ENCODE data around the gene FAAH.

The FAAH gene

DNA sequence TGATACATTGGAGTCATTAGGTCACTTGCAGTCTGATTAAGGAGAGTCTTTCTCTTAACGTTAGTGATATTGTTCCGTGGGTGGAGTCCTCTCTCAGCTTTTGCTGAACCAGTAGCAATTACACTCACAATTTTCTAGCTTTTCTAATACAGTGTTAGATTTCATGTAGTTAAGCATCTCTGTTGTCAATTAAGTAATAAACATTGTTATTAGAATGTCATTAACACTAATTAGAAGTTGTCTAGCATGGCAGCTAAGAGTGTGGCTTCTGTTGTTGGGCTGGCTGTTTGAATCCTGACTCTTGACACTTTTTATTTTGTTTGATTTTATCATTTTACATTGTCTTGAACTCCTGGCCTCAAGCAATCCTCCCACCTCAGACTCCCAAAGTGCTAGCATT lies 33.4 kb downstream of the FAAH start:
- DNase-seq (ENCODE audit: low read depth, low spot score), result no peak
- TF ChIP-seq, protein P1, sequence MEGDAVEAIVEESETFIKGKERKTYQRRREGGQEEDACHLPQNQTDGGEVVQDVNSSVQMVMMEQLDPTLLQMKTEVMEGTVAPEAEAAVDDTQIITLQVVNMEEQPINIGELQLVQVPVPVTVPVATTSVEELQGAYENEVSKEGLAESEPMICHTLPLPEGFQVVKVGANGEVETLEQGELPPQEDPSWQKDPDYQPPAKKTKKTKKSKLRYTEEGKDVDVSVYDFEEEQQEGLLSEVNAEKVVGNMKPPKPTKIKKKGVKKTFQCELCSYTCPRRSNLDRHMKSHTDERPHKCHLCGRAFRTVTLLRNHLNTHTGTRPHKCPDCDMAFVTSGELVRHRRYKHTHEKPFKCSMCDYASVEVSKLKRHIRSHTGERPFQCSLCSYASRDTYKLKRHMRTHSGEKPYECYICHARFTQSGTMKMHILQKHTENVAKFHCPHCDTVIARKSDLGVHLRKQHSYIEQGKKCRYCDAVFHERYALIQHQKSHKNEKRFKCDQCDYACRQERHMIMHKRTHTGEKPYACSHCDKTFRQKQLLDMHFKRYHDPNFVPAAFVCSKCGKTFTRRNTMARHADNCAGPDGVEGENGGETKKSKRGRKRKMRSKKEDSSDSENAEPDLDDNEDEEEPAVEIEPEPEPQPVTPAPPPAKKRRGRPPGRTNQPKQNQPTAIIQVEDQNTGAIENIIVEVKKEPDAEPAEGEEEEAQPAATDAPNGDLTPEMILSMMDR (IDR thresholded peaks at IDR 0.05; ENCODE audit: low read depth, low read length), result no peak
- in situ Hi-C loops (cut with HindIII; ENCODE audit: low sequenced_read_pairs), result no loop called here
- H3K4me3 ChIP-seq (ENCODE audit: low read depth, low read length), result no peak overlapping the region

DNA sequence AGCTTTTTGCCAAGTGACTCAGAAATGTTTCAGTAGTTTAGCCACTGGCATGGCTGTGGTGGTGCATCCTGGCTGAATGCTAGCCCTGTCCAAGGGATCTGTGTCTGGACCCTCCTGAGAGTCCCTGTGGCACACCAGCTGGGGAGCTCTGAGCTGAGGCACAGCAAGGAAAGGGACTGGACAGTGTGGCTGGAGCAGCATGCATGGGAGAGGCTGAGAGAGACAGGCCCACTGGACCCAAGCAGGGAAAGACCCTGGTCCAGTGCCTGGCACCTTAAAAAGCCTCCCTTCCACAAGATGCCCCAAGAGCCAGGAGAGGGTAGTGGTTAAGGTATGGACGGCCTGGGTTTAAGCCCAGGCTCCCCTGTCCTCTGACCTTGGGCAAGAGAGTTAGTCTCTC lies 35.3 kb downstream of the FAAH start:
- TF ChIP-seq, protein P1 (IDR thresholded peaks at IDR 0.05; ENCODE audit: low read depth, low read length), result no peak
- no peak overlapping the region for H3K4me3 ChIP-seq (ENCODE audit: low read depth, low read length)
- no peak for DNase-seq (ENCODE audit: low read depth, low spot score)
- in situ Hi-C loops (cut with HindIII; ENCODE audit: low sequenced_read_pairs), result no loop called here

DNA sequence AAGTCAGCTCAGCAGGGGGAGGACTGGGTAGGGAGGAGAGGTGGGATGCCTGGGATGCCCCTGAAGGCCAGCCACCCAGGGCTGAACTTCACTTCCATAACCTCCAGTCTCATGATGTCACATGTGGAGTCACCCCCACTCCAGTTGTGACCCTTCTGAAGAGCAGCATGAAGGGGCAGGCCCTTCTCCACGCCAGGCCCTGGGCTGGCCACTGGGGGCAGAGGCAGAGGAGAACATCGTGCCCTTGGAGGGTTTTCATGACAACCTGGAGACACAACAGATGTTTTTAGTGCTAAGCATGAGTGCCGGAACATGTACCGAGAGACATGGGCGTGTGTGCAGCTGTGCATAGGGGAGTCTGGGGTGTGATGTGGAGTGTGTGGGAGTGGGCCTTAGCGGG lies 37.6 kb downstream of the FAAH start:
- no peak for DNase-seq (ENCODE audit: low read depth, low spot score)
- in situ Hi-C loops (cut with HindIII; ENCODE audit: low sequenced_read_pairs), result no loop called here
- TF ChIP-seq, protein P1 (IDR thresholded peaks at IDR 0.05; ENCODE audit: low read depth, low read length), result no peak
- H3K4me3 ChIP-seq (ENCODE audit: low read depth, low read length), result no peak overlapping the region

DNA sequence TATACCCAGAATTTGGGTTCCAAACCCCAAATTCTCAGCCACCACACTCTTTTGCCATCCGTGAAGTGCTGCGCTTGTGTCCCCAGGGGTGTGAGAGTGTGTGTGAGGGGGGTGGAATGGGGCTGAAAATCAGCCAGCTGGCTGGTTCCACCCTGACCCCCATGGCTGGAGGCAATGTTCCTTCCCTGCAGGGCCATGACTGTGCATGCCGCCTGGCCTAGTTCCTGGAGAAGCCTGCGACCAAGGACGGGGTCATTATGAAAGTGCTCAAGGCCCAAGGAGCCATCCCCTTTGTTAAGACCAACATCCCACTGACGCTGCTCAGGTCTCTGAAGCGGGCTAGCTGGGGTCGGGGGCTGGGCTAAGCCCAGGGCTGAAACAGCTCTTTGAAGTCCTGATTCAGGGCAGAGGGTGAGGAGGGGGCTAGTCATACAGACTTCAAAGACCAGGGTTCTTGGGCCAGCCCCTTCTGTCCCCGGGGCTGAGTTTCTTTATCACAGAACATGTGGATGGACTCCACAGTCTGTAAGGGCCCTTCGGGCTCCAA lies 38.7 kb downstream of the FAAH start:
- no peak overlapping the region for H3K4me3 ChIP-seq (ENCODE audit: low read depth, low read length)
- no peak for DNase-seq (ENCODE audit: low read depth, low spot score)
- TF ChIP-seq, protein P1 (IDR thresholded peaks at IDR 0.05; ENCODE audit: low read depth, low read length), result no peak
- in situ Hi-C loops (cut with HindIII; ENCODE audit: low sequenced_read_pairs), result no loop called here

DNA sequence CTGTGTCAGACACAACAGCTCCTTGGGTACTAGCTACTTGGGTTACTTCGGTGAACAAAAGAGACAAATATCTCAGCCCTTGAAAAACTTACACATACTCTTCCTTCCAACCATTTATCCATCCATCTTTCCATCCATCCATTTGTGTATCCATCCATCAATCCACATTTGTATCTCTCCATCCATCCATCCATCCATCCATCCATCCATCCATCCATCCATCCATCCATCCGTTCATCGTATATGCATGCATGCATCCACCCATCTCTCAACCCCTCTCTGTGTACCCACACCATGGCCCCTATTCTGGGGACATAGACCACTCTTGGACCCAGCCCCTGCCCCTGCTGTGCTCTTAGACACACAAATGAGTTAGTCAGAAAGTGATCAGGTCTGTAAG lies 40.2 kb downstream of the FAAH start:
- in situ Hi-C loops (cut with HindIII; ENCODE audit: low sequenced_read_pairs), result no loop called here
- TF ChIP-seq, protein P1 (IDR thresholded peaks at IDR 0.05; ENCODE audit: low read depth, low read length), result no peak
- no peak overlapping the region for H3K4me3 ChIP-seq (ENCODE audit: low read depth, low read length)
- no peak for DNase-seq (ENCODE audit: low read depth, low spot score)

DNA sequence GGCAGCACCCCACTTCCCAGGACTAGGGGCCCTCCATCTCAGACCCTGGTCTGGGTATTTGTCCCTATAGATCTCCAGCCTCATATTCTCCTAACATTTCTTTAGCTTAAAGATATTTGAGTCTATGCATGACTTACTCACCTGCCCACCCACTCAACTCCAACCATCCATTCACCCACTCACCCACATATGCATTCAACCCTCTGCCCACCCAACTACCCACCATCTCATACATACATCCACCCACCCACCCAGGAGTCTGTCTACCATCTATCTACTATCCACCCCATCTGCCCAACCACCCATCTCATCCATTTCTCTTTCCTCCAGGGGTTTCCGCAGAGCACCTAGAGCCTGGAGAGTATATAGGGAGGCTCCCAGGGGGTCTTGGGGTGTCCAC lies 42.7 kb downstream of the FAAH start:
- in situ Hi-C loops (cut with HindIII; ENCODE audit: low sequenced_read_pairs), result no loop called here
- TF ChIP-seq, protein P1 (IDR thresholded peaks at IDR 0.05; ENCODE audit: low read depth, low read length), result no peak

DNA sequence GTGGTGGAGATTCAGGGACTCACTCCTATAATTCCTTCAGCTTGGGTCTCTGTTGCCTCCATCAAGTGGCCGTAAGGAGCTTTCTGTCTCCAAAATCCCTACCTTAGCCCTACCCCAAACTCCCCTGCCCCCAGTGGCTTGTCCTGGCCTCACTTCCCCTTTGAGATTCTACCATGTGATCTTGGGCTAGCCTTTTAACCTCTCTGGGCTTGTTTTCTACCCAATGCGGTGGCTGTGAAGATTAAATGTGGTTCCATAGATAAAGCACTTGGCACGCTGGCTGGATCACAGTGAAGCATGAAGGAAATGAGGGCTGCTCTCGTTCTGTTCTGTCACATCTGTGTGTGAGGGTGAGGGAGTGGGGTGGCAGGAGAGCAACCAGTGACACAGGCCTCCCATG lies 43.6 kb downstream of the FAAH start:
- H3K4me3 ChIP-seq (ENCODE audit: low read depth, low read length), result no peak overlapping the region
- TF ChIP-seq, protein P1 (IDR thresholded peaks at IDR 0.05; ENCODE audit: low read depth, low read length), result no peak
- in situ Hi-C loops (cut with HindIII; ENCODE audit: low sequenced_read_pairs), result no loop called here
- DNase-seq (ENCODE audit: low read depth, low spot score), result no peak

More for the DNA sequence above, 42.7 kb downstream of the FAAH start:
- no peak for DNase-seq (ENCODE audit: low read depth, low spot score)
- H3K4me3 ChIP-seq (ENCODE audit: low read depth, low read length), result no peak overlapping the region

All from astrocyte of the spinal cord (primary cell).